K562 (cell line): ENCODE results near the gene NCOR2.

Source experiments
- KAT8 ChIP-seq: fragments of 450-650 bp; IDR thresholded peaks from 2 replicates; pipeline ENCODE4 v1.6.1; 2016; ENCODE audit warnings: low read depth, mild to moderate bottlenecking
- NFXL1 ChIP-seq: fragments of 450-650 bp; formaldehyde crosslinking; IDR thresholded peaks from 2 replicates; pipeline ENCODE4 v1.4.0; 2021; ENCODE audit warnings: mild to moderate bottlenecking
- RBBP5 ChIP-seq: fragments of 200-600 bp; sonication (generic); IDR thresholded peaks from 2 replicates; pipeline ENCODE4 v1.6.1; 2012; ENCODE audit warnings: borderline replicate concordance, mild to moderate bottlenecking, low read length, control low read depth, inconsistent platforms; ENCODE audit not compliant: insufficient read depth, poor library complexity, severe bottlenecking
- TAF1 ChIP-seq: IDR thresholded peaks from 2 replicates; pipeline ENCODE4 v1.6.1; 2011; ENCODE audit warnings: mild to moderate bottlenecking, low read length, moderate library complexity; ENCODE audit not compliant: insufficient read depth, control insufficient read depth, severe bottlenecking; ENCODE audit errors: extremely low read depth
- YY1 ChIP-seq, 3 experiments: IDR thresholded peaks; 2 replicates each; pipeline ENCODE4 v1.6.1; 2011; ENCODE audit warnings: low read length in 2 of 3, mild to moderate bottlenecking in 2 of 3, moderate library complexity in 2 of 3, borderline replicate concordance in 1 of 3, control low read depth in 1 of 3, low read depth in 1 of 3; ENCODE audit not compliant: insufficient read depth in 3 of 3, insufficient replicate concordance in 2 of 3, control insufficient read depth in 1 of 3, insufficient read length in 1 of 3; ENCODE audit errors: extremely low read depth in 1 of 3
- ZNF696 ChIP-seq: fragments of 250-450 bp; sonication (Bioruptor Pico); conservative IDR thresholded peaks from 2 replicates; pipeline ENCODE4 v1.4.0; 2020; ENCODE audit warnings: mild to moderate bottlenecking, moderate library complexity
- TF ChIP-seq, protein P1 (sequence below): fragments of 450-650 bp; formaldehyde crosslinking; IDR thresholded peaks from 2 replicates; pipeline ENCODE4 v1.4.0; 2020; ENCODE audit warnings: mild to moderate bottlenecking, moderate library complexity
- TF ChIP-seq, protein P2 (sequence below), 3 experiments: IDR thresholded peaks in 2 of 3; conservative IDR thresholded peaks in 1 of 3; 2 replicates each; pipeline ENCODE4 v1.5.1; 2011 to 2012; ENCODE audit warnings: low read length in 3 of 3, mild to moderate bottlenecking in 3 of 3, control low read depth in 2 of 3, improper control_type of control experiment in 1 of 3, inconsistent platforms in 1 of 3, low read depth in 1 of 3, mixed read lengths in 1 of 3, moderate library complexity in 1 of 3; ENCODE audit not compliant: insufficient read depth in 2 of 3
- TF ChIP-seq, protein P3 (sequence below): fragments of 450-650 bp; IDR thresholded peaks from 2 replicates; pipeline ENCODE4 v1.6.1; 2016

DNA sequence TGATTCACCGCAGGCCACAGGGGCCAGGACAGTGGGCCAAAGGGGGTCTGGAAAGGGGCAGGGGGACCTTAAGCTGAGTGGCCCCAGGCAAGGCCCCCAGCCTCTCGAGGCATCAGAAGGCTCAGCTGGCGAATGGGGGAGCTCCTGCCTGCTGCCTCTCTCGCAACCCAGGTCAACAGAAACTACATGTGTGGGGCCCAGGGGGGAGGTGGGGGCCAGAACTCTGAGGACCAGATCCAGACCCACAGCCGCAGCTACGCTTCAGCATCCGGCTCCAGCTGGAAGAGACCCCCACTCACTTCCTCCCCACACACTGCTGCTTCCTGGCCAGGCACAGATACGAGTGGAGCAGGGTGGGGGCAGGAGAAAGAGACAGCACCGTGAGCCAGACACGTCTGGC, 46.5 kb downstream of the NCOR2 start:
- TF ChIP-seq, protein P1, sequence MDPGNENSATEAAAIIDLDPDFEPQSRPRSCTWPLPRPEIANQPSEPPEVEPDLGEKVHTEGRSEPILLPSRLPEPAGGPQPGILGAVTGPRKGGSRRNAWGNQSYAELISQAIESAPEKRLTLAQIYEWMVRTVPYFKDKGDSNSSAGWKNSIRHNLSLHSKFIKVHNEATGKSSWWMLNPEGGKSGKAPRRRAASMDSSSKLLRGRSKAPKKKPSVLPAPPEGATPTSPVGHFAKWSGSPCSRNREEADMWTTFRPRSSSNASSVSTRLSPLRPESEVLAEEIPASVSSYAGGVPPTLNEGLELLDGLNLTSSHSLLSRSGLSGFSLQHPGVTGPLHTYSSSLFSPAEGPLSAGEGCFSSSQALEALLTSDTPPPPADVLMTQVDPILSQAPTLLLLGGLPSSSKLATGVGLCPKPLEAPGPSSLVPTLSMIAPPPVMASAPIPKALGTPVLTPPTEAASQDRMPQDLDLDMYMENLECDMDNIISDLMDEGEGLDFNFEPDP (CRISPR knock-in tag), result no peak
- no peak for TF ChIP-seq YY1 (IDR thresholded peaks at IDR 0.05; ENCODE audit: borderline replicate concordance in 1 of 3, control insufficient read depth in 1 of 3, extremely low read depth in 1 of 3, insufficient read depth in 3 of 3, insufficient read length in 1 of 3, insufficient replicate concordance in 2 of 3, low read depth in 1 of 3, low read length in 2 of 3)
- TF ChIP-seq ZNF696, result no peak
- TF ChIP-seq, protein P2, sequence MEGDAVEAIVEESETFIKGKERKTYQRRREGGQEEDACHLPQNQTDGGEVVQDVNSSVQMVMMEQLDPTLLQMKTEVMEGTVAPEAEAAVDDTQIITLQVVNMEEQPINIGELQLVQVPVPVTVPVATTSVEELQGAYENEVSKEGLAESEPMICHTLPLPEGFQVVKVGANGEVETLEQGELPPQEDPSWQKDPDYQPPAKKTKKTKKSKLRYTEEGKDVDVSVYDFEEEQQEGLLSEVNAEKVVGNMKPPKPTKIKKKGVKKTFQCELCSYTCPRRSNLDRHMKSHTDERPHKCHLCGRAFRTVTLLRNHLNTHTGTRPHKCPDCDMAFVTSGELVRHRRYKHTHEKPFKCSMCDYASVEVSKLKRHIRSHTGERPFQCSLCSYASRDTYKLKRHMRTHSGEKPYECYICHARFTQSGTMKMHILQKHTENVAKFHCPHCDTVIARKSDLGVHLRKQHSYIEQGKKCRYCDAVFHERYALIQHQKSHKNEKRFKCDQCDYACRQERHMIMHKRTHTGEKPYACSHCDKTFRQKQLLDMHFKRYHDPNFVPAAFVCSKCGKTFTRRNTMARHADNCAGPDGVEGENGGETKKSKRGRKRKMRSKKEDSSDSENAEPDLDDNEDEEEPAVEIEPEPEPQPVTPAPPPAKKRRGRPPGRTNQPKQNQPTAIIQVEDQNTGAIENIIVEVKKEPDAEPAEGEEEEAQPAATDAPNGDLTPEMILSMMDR (IDR thresholded peaks at IDR 0.05 in 2 of 3, conservative IDR thresholded peaks at IDR 0.05 in 1 of 3; ENCODE audit: insufficient read depth in 2 of 3, low read depth in 1 of 3, low read length in 3 of 3), result no peak
- TF ChIP-seq RBBP5, result no peak
- TF ChIP-seq TAF1, result no peak
- TF ChIP-seq, protein P3, sequence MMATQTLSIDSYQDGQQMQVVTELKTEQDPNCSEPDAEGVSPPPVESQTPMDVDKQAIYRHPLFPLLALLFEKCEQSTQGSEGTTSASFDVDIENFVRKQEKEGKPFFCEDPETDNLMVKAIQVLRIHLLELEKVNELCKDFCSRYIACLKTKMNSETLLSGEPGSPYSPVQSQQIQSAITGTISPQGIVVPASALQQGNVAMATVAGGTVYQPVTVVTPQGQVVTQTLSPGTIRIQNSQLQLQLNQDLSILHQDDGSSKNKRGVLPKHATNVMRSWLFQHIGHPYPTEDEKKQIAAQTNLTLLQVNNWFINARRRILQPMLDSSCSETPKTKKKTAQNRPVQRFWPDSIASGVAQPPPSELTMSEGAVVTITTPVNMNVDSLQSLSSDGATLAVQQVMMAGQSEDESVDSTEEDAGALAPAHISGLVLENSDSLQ, result no peak
- no peak for TF ChIP-seq KAT8
- no peak for TF ChIP-seq NFXL1 (CRISPR knock-in tag)
